Colon (tissue), 2 donors: ENCODE measurements around the gene TSPYL6.

Experiments used
- FAIRE-seq: peaks from 2 replicates; lab custom pipeline; 2012; peaks lifted over from hg19 to GRCh38; lab: Jason Lieb, UNC
- donor health status: control.
- donor health status: control.

Gene TSPYL6

DNA sequence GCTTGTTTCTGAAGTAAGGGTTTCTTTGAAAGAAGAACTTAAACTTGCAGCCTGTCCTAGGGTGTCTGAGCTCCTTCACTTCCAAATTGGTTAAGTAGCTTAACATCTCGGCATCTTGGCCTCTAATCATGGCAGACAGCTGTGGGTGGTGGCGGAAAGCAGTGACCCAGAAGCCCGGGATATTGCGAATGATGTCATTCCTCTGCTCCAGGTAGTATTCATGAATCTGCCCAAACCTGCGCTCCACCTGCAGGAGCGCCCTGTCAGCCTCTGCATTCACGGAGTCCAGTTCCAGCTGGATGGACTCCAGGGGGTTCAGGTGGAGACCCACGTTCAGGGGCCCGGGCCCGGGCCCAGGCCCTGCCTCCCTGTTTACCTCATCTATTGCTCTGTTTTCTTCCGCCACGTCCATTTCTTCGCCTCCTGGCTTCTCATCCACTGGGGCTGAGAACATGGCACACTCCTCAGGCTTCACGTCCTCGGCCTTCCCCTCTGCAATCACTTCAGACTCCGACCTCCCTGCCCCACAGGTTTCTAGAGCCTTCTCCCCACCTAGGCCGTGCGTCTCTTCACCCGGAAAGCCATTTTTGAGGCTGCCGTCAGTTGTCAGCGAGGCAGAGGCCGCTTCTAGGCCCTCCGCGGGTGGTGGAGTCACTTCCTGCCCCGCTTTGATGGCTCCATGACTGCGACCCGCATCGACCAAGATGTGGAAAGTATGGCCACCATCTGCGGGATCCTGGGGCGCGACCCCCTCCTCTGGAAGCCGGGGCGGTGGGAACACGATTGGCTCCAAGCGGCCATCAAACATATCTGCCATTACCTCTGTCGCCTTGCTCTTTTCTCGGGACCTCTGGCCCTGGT is 569 bp downstream of the TSPYL6 start:
- no peak for FAIRE-seq

- FAIRE-seq: no peak
Observed at GRCh38 chr2:54254180-54254579, 1.8 kb downstream of the TSPYL6 start.

DNA sequence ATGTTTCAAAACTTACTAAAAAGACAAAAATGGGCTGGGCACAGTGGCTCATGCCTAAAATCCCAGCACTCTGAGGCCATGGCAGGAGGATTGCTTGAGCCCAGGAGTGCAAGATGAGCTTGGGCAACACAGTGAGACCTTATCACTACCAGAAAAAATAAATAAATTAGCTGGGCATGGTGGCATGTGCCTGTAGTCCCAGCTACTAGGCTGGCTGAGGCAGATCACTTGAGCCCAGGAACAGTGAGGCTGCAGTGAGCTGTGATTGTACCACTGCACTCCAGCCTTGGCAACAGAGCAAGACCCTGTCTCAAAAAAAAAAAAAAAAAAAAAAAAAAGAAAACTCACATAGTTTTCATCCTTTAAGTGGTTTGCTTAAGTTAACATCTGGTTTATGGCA is 6.4 kb downstream of the TSPYL6 start:
- no peak for FAIRE-seq

DNA sequence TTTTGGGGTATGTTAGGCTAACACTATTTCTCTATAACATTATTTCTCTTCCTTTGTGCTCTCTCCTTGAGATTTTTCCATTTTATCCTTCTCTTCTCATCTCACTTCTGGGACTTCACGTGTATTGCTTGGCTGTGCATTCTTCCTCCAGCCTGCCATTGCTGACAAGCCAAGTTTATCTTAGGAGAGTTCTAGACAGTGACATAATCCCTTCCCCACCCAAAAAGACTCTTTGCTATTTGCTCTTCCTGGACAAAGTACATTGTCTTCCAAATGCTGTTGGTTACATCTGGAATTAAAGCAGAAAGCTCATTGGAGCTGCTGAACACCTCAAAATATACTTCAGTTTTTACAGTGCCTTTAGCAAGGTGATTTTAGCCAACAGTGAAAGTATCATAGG is 8.9 kb downstream of the TSPYL6 start:
- no peak for FAIRE-seq

GRCh38 chr2:54240515-54241469 is 15.2 kb downstream of the TSPYL6 start:
- no peak for FAIRE-seq

DNA sequence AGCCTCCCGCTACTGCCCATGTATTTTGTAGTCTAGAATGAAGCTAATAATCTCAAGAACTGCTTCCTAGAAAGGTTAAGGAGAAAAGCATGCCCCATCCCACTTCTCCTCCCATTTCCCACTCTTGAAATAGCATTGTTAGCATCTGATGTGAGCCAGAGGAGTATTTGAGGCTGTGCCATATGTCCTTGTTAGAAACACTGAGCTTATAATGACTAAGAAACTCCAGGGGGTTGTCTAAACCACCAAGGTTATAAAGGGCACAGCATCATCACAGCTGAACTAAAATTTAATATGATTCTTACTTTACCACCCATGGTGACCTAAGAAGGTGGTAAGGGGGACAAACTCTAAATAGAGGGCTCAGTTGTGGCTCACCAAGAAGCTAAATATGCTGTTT is 16.6 kb downstream of the TSPYL6 start:
- no peak for FAIRE-seq

GRCh38 chr2:54237428-54237827 is 18.6 kb downstream of the TSPYL6 start:
- FAIRE-seq: no peak

GRCh38 chr2:54233832-54234649 is 22.0 kb downstream of the TSPYL6 start:
- no peak for FAIRE-seq

- no peak for FAIRE-seq
Observed at GRCh38 chr2:54228945-54229344, 27.1 kb downstream of the TSPYL6 start.

DNA sequence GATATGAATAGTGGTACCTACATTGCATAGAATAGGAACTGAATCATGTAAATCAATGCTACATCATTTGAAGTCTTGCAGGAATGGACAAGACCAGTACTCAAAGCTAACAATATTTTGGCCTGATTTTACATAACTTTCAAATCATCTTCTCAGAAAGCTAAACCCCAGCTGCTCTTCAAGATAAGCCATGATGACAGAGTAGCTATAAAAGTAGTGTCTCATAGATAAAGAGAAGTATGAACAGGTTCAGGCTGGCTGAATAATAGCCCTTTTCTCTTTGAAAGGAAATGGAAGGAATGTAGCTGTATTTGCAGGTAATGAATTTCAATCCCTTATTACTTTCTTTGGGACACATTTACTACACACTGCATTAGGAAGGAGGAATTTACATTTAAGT is 28.2 kb downstream of the TSPYL6 start:
- no peak for FAIRE-seq

GRCh38 chr2:54226260-54226659 is 29.8 kb downstream of the TSPYL6 start:
- FAIRE-seq: no peak

- no peak for FAIRE-seq
Observed at GRCh38 chr2:54224997-54225396, 31.0 kb downstream of the TSPYL6 start.

GRCh38 chr2:54213082-54213481 is 42.9 kb downstream of the TSPYL6 start:
- no peak for FAIRE-seq

DNA sequence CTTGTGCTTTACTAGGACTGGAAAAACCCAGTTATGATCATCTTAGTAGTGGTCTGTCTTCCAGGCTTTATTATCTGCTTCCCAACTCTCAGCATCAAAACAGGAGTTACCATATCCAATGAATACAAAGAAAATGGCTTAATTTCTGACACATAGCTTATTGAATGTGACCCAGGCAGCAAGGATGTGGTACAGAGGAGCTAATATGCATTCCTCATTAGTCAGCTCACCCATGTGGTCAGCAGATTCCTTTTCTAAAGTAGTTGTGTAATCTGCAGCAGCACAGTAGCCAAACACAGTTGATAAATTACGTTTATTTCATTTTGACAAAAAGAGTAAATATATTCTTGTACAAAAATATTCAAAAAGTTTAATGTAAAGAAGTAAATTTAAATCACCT is 43.6 kb downstream of the TSPYL6 start:
- no peak for FAIRE-seq

DNA sequence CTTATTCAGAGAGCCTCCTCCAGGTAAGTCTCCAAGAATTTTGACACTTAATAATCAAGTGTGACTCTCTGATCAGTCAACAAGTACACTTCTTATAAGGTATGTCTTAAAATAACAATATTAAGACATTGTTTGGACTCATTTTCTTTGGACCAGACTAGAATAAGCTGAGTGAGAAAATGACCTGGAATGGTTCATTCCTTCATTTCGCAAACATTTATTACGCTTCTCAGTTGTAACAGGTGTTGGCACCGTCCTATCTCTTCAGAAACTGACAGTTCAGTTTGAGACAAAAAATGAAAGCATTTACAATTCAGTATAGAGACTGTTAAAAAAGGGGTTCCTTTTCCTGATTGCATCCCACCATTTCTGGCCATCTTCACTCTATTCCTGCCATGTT is 46.6 kb downstream of the TSPYL6 start:
- no peak for FAIRE-seq

GRCh38 chr2:54208364-54209240 is 47.4 kb downstream of the TSPYL6 start:
- FAIRE-seq: no peak

- FAIRE-seq: no peak
Observed at GRCh38 chr2:54207666-54208195, 48.3 kb downstream of the TSPYL6 start.

DNA sequence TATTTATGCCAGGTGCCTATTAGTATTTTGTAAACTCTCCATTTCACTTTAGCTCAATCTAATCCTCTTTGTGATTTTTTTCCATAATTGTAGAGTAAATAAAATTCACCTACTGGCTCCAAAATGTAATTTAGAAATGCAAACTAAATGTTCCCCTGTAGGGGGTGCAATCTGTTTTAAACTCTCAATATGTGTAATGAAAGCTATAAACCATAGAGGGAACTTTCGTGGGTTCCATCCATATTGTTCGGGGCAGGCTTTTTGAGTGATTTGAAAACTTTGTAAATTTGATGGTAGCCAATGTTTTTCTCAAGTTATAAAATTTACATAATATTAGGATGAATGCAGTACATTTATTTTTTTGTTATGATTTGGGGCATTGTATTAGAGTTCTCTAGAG is 49.4 kb downstream of the TSPYL6 start:
- FAIRE-seq: peak; percentile 43

DNA sequence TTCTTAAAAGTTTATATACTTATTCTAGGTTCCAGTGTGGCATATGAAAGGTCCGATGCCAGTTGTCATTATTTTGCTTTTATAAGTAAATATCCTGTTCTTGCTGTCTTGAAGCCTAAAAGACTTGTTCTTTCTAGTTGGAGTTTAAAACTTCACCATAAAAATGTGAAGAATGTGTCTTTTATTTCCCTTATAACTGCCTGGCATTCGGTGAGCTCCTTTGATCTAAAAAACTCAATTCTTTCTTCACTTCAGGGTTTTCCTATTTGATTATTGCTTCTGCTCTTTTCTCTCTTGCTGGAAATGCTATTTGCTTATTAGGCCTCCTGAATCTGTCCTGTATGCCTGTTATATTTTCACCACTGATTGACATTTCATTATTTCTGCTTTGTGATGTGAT is 51.6 kb downstream of the TSPYL6 start:
- FAIRE-seq: no peak
